SJCRH30 (cell line): Measurements from ENCODE around the gene ZNF576. TPM values are rescaled to one million over a fixed set of nuclear protein-coding genes. Genes with fewer than 3 reads are reported as not detected.
"Not testable (repeated sequence)": the region's sequence is repeated elsewhere in the genome, so short reads cannot be mapped to it uniquely, and the experiment has no call there.

Experiments used
- DNase-seq, 2 experiments: peaks; one replicate each; pipeline ENCODE4 v3.0.0-alpha.2; 2015 to 2020
- H3K27ac ChIP-seq: fragments of 250-450 bp; sonication (Bioruptor Pico); 2 replicates; pipeline ENCODE4 v1.5.1; 2020; ENCODE audit warnings: mild to moderate bottlenecking, moderate library complexity
- H3K27me3 ChIP-seq: fragments of 250-450 bp; sonication (Bioruptor Pico); 2 replicates; pipeline ENCODE4 v1.5.1; 2020; ENCODE audit warnings: mild to moderate bottlenecking, moderate library complexity
- H3K36me3 ChIP-seq: fragments of 250-450 bp; sonication (Bioruptor Pico); 2 replicates; pipeline ENCODE4 v1.5.1; 2020; ENCODE audit warnings: mild to moderate bottlenecking, moderate library complexity
- H3K4me1 ChIP-seq: fragments of 250-450 bp; sonication (Bioruptor Pico); 2 replicates; pipeline ENCODE4 v1.5.1; 2020; ENCODE audit warnings: mild to moderate bottlenecking, moderate library complexity
- H3K4me3 ChIP-seq: fragments of 250-450 bp; sonication (Bioruptor Pico); 2 replicates; pipeline ENCODE4 v1.5.1; 2020; ENCODE audit warnings: mild to moderate bottlenecking, moderate library complexity
- H3K9me3 ChIP-seq: fragments of 250-450 bp; sonication (Bioruptor Pico); replicated peaks from 2 replicates; pipeline ENCODE4 v1.5.1; 2020; ENCODE audit warnings: mild to moderate bottlenecking, moderate library complexity
- total RNA-seq: library from RNA; depleted of rRNA; stranded (reverse); fragments of >200 nt; shearing (Covaris generic); gene quantifications from 2 replicates; pipeline ENCODE4 v1.2.3, GENCODE V29; 2014

Gene ZNF576
- total RNA-seq, 1 experiment from 2014 or later = 10.3 TPM

DNA sequence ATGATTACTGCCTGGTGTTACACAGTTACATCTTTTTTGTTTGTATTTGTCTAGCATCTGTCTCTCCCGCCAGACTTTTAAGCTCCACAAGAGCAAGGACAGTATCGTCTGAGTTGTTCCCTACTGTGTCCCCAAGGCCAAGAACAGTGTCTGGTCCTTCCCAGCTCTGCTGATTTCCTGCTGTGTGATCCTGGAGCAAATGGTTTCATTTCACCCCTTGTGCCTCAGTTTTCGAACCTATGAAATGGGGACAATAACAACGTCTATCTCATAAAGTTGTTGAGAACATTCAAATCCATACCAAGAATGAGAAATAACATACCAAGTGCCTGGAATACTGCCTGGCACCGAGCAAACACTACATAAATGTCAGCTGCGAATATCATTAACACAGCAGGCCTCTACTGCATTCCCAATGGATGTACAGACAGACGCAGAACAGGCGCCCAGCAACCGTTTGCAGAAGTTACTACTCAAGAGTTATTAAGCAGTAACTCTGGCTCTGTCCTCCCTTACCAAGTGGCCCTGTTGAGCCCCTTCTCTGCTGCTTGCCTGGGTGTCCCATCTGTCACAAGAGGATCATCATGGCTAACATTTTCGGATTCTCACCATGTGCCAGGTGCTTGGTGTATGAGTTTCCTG, 32.5 kb upstream of the ZNF576 start:
- no peak for DNase-seq
- Histone ChIP-seq H3K4me1 (no peaks in the 10 kb centered on the region), H3K9me3 (no peaks in the 10 kb centered on the region), H3K4me3 (no peak overlapping the region), H3K27ac (no peak overlapping the region), H3K36me3 (peaks cover 2% of the 10 kb centered on the region), H3K27me3 (no peaks in the 10 kb centered on the region)

DNA sequence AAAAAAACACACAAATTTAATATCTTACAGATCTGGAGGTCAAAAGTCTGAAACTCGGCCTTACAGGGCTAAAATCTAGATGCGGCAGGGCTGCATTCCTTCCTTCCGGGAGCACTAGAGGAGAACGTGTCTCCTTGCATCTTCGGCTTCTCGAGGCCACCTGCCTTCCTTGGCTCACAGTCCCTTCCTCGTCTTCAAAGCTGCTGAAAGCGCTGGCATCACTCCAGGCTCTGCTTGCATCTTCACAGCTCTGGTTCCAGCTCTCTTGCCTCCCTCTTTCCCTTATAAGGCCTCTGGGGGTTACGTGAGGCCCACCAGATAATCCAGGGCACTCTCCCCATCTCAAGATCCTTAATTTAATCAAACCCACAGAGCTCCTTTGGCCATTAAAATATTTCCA, 31.6 kb upstream of the ZNF576 start:
- H3K27ac ChIP-seq = no peak overlapping the region

DNA sequence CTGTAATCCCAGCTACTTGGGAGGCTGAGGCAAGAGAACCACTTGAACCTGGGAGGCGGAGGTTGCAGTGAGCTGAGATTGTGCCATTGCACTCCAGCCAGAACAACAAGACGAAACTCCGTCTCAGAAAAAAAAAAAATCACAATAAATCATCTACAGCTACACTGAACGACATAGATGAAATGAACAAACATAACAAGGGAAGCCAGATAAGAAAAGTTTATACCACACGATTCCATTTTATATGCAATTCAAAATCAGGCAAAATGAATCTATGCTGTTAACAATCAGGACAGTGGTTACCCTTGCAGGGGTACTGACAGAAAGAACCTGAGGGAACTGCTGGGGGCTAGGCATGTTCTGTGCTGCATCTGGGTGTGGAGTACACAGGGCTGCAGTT, 26.7 kb upstream of the ZNF576 start:
- H3K36me3 ChIP-seq = no peaks in the 10 kb centered on the region
- no peaks in the 10 kb centered on the region for H3K27me3 ChIP-seq
- H3K4me1 ChIP-seq = no peaks in the 10 kb centered on the region
- no peak for DNase-seq
- H3K27ac ChIP-seq = no peak overlapping the region
- H3K9me3 ChIP-seq = no peaks in the 10 kb centered on the region
- no peak overlapping the region for H3K4me3 ChIP-seq

More for the DNA sequence above, 31.6 kb upstream of the ZNF576 start:
- DNase-seq = no peak
- H3K4me1 ChIP-seq = no peaks in the 10 kb centered on the region
- H3K27me3 ChIP-seq = no peaks in the 10 kb centered on the region
- H3K9me3 ChIP-seq = no peaks in the 10 kb centered on the region
- H3K36me3 ChIP-seq = no peaks in the 10 kb centered on the region
- no peak overlapping the region for H3K4me3 ChIP-seq

DNA sequence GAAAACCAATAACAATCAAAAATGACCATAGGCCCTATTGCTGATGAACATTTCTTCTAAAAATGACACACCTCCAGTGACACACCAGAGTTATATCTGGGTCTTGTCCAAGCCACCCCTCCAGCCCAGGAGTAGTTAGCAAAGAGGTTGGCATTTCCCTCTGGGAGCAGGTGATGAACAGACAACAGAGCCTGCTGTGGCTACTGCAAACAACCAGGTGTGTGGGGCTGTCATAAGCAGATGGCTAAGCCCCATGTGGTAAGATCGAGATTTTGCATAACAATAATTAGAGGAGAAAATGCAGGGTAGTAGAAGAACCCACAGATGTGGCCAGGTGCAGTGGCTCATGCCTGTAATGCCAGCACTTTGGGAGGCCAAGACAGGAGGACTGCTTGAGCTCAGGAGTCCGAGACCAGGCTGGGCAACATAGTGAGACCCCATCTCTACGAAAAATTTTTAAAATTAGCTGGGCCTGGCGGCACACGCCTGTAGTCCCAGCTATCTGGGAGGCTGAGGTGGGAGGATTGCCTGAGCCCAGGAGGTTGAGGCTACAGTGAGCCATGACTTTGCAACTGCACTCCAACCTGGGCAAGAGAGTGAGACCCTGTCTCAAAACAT, 26.1 kb upstream of the ZNF576 start:
- no peak for DNase-seq
- Histone ChIP-seq H3K27ac (no peak overlapping the region), H3K27me3 (no peaks in the 10 kb centered on the region), H3K4me3 (no peak overlapping the region), H3K4me1 (no peaks in the 10 kb centered on the region), H3K9me3 (no peaks in the 10 kb centered on the region), H3K36me3 (no peaks in the 10 kb centered on the region)

DNA sequence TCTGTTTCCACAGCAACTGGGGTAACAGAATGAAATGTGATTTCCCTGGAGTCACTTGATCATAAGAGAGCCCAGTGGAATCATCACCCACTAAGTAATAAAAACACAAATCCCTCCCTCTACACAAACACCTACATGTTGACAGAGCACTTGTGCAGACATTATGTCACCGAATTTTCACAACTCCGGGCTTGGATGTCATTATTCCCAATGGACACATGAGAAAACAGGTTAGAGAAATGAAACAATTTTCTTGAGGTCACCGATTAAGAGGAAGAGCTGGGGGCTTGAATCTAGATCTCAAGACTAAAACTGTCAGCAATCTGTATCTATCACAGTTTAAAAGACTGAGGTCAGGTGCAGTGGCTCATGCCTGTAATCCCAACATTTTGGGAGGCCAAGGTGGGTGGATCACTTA, 24.2 kb upstream of the ZNF576 start:
- Histone ChIP-seq H3K4me1 (no peaks in the 10 kb centered on the region), H3K36me3 (no peaks in the 10 kb centered on the region), H3K27ac (no peak overlapping the region), H3K4me3 (no peak overlapping the region), H3K27me3 (no peaks in the 10 kb centered on the region), H3K9me3 (no peaks in the 10 kb centered on the region)
- no peak for DNase-seq

DNA sequence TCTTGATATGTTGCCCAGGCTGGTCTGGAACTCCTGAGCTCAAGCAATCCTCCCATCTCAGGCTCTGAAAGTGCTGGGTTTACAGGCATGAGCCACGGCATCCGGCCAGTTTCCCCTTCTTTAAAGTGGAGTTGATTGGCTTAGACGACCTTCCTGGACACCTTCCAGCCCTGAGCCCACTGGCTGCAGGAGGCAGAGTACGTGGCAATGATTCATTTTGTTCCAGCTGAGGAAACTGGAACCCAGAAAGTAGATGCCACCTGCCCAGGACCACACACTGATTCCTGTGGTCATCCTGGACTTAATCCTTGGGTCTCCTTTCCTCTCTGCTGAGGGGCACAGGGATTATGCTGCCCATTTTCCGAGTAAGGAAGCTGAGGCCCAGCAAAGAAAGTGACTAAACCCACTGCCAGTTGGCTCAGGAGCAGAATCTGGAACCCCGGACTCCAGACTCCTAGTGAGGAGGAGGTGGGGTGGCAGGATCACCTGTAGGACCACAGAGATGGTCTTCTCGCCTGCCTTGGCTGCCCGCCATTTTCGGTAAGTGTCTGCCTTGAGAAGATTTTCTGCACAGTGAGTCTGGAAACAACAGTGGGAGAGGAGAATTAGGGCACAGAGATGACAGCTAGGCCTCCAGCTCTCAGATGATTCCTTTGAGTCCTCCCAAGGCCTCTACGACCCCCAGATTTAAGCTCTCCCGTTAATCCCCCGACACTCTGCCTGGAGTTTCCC, 21.8 kb upstream of the ZNF576 start:
- H3K27me3 ChIP-seq = no peaks in the 10 kb centered on the region
- peak overlapping the region; percentile 65 for H3K4me3 ChIP-seq
- no peaks in the 10 kb centered on the region for H3K9me3 ChIP-seq
- no peaks in the 10 kb centered on the region for H3K36me3 ChIP-seq
- peak overlapping the region; percentile 51 for H3K27ac ChIP-seq
- no peaks in the 10 kb centered on the region for H3K4me1 ChIP-seq
- DNase-seq = peak; percentile 55 to 59

DNA sequence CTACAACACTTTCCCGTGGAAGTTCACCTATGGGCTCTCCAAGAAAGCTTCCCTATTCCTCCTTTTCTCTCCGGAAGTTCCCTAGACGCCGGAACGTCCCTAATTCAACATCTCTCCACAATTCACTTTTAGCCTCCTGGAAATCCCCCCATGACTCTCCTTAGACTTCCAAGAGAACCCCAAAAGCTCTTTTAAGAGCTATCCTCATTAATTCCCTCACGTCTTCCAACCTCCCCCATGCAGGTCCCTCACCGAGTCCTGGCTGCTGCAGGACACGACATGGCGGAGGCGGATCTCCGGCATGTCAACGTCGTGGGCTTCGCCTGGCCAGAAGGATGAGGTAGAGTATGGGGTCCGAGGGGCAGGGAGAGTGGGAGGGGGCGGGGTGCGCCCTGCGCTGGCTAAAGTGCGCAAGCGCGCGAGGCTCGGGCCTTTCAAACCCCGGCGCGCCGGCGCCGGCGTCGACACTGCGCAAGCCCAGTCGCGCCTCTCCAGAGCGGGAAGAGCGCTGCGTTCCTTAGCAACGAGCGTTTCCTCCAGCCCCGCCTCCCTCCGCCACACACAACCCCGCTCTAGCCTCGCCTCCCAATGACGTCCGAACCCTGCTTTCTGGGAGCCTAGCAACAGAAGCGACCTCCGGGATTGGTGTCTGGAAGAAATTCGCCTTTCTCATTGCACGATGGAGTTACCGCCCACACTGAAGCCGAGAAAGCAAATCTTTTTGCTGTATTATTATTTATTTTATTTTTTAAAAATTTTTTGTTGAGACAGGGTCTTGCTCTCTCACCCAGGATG, 21.0 kb upstream of the ZNF576 start, which contains the start of the genes PINLYP and XRCC1:
Gene PINLYP, plus strand, starts transcription at position 646 of the 795 bp plus-strand sequence. CDS start 1,391 bp downstream, outside the sequence.
Gene XRCC1, minus strand, starts transcription at position 372 of the 795 bp plus-strand sequence. Its CDS starts 69 bp downstream, at position 303.
- Histone ChIP-seq H3K36me3 (no peaks in the 10 kb centered on the region), H3K27me3 (no peaks in the 10 kb centered on the region), H3K9me3 (no peaks in the 10 kb centered on the region), H3K4me3 (peak within 1 kb of the TSS; percentile 65), H3K27ac (peak within 1 kb of the TSS; percentile 51), H3K4me1 (no peaks in the 10 kb centered on the region)
- peak; percentile 98 to 99 for DNase-seq

DNA sequence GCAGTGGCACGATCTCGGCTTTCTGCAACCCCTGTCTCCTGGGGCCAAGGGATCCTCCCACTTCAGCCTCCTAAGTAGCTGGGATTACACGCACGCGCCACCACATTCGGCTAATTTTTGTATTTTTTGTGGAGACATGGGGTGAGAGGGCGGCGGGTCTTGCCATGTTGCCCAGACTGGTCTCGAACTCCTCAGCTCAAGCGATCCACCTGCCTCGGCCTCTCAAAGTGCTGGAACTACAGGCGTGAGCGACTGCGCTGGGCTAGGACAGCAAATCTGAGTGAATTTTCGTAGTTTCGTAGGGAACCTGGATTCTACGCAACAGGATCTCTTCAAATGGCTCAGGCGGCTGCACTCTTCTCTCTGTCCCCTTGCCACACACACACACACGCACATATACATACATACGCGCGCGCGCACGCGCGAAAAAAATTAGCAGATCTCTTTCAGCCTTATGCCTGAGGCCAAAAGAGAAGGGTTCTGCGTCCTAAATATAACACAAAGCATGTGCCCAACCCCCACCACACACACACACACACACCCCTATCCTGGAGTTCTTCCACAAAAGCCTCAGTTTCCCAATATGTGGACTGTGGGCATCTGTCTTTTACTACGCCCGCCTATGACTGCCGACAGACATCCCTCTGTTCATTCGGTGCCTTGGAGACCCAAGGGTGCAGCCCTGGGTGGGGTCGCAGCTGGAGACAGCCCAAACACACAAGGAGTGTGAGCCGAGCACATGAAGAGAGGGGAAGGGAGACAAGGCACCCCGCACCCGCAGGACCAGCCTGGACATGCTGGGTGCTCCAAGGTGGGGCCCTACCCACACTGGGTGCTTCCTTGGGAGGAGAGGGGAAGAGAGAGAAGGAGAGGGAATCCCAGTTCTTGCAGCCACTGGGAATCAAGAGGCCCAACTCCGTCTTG, 20.2 kb upstream of the ZNF576 start:
- peak overlapping the region; percentile 65 for H3K4me3 ChIP-seq
- no peaks in the 10 kb centered on the region for H3K27me3 ChIP-seq
- no peak overlapping the region for H3K27ac ChIP-seq
- no peaks in the 10 kb centered on the region for H3K9me3 ChIP-seq
- no peak for DNase-seq
- no peaks in the 10 kb centered on the region for H3K4me1 ChIP-seq
- H3K36me3 ChIP-seq = no peaks in the 10 kb centered on the region

DNA sequence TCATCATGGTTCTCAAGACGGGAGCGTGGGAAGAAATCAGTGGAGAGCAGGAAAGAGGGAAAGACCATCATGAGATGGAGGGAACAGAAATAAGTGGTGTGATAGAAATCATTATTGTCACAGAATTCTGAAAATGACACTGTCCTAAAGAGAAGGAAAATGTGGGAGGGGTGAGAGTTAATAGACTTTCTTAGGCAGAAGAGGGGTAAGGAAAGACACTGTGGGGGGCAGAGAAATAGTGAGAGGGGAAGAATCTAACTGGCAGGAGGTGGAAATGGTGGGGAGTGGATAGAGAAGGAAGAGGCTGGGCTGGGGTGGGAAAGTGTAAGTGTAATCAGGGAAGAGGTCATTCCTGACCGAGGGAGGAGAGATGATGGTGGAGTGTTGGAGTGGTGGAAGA, 17.6 kb upstream of the ZNF576 start:
- no peak overlapping the region for H3K4me3 ChIP-seq
- no peak overlapping the region for H3K27ac ChIP-seq
- no peaks in the 10 kb centered on the region for H3K4me1 ChIP-seq
- no peaks in the 10 kb centered on the region for H3K27me3 ChIP-seq
- no peaks in the 10 kb centered on the region for H3K9me3 ChIP-seq
- DNase-seq = no peak
- H3K36me3 ChIP-seq = no peaks in the 10 kb centered on the region

DNA sequence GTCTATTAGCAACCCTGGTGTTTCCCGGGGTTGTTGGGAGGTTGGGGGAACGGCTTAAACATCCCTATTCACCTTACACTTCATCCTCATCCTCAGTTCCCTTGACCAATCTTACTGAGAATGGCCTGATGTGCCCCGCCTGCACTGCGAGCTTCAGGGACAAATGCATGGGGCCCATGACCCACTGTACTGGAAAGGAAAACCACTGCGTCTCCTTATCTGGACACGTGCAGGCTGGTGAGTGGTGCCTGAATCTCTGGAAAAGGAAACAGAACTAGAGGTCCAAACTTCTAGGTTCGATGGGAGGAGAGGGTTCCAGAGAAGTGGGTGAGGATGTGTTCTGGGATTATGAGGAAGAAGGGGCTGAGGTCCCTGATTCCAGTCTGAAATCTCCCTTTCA, 14.9 kb upstream of the ZNF576 start:
- no peaks in the 10 kb centered on the region for H3K4me1 ChIP-seq
- H3K4me3 ChIP-seq = no peak overlapping the region; the same call in 1 of the 2 replicates
- no peak for DNase-seq
- H3K36me3 ChIP-seq = no peaks in the 10 kb centered on the region
- no peaks in the 10 kb centered on the region for H3K9me3 ChIP-seq
- H3K27ac ChIP-seq = no peak overlapping the region
- H3K27me3 ChIP-seq = no peaks in the 10 kb centered on the region

DNA sequence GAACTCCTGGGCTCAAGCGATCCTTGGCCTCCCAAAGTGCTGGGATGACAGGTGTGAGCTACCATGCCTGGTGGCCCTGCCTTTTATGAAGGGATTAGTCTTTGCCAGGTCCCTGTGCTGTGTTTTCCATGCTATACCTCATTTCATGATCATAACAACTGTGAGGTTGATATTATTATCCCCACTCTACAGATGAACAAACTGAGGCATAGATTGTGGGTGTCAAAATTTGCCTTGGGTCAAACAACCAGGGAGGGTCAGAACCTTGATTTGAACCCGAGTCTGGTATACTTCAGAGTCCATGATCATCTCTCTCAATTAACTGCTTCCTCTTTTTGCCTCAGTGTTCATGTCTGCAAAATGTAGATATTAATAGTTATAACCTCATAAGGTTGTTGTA, 13.9 kb upstream of the ZNF576 start:
- no peaks in the 10 kb centered on the region for H3K36me3 ChIP-seq
- no peaks in the 10 kb centered on the region for H3K27me3 ChIP-seq
- DNase-seq = no peak
- H3K27ac ChIP-seq = no peak overlapping the region
- no peak overlapping the region for H3K4me3 ChIP-seq
- no peaks in the 10 kb centered on the region for H3K9me3 ChIP-seq
- no peaks in the 10 kb centered on the region for H3K4me1 ChIP-seq

DNA sequence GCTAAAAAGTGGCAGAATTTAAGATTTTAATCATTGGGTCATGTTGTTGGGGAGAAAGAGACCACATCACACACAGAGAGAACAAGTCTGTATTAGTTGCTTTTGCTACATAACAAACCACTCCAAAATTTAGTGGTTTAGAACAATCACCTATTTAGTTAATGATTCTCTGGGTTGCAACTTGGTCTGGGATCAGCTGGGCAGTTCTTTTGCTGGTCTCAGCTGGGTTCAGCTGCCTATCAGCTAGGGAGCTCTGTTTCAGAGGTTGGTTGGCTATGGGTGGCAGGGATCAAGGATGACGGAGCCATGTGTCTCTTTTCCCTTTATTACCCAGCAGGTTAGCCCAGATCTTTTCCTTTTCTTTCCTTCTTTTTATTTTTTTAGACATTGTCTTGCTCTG, 11.9 kb upstream of the ZNF576 start:
- H3K27me3 ChIP-seq = no peaks in the 10 kb centered on the region
- no peak for DNase-seq
- no peaks in the 10 kb centered on the region for H3K4me1 ChIP-seq
- H3K9me3 ChIP-seq = no peaks in the 10 kb centered on the region
- H3K27ac ChIP-seq = no peak overlapping the region
- H3K36me3 ChIP-seq = no peaks in the 10 kb centered on the region
- no peak overlapping the region for H3K4me3 ChIP-seq

DNA sequence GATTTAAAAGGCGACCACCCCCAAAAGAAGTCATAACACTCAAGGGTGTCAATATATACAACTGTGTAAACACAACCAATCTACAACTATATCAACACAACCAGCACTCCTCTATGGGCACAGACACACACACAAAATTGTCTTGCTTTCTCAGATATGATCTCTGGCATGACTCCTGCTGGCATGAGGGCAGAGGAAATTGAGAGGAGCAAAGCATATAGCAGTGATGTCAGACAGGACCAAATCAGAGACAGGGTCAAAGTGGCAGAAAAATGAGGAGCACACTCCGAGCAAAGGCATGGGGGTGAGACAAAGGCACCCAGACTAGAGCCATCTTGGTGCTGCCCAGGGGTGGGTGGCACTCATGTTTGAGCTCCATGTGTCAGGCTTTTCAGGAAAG, 10.0 kb upstream of the ZNF576 start:
- H3K4me3 ChIP-seq = no peak overlapping the region
- no peaks in the 10 kb centered on the region for H3K27me3 ChIP-seq
- no peaks in the 10 kb centered on the region for H3K9me3 ChIP-seq
- no peak for DNase-seq
- H3K27ac ChIP-seq = no peak overlapping the region
- no peaks in the 10 kb centered on the region for H3K4me1 ChIP-seq
- no peaks in the 10 kb centered on the region for H3K36me3 ChIP-seq

DNA sequence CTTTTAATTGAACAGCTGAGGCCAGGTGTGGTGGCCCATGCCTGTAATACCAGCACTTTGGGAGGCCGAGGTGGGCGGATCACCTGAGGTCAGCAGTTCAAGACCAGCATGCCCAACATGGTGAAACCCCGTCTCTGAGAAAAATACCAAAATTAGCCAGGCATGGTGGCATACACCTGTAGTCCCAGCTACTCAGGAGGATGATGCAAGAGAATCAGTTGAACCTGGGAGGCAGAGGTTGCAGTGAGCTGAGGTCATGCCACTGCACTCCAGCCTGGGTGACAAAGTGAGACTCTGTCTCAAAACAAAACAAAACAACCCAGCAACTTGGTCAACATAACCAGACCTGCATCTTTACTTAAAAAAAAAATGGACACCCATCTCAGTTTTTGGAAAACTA, 9.4 kb upstream of the ZNF576 start:
- H3K36me3 ChIP-seq, DNase-seq, H3K27ac ChIP-seq, H3K27me3 ChIP-seq, H3K4me3 ChIP-seq, H3K9me3 ChIP-seq, H3K4me1 ChIP-seq: not testable (repeated sequence)
